Upper lobe of left lung (tissue), 4 donors: ENCODE measurements around the gene TXNDC2.

Experiments
- EP300 ChIP-seq, 4 donors: sonication (generic); formaldehyde crosslinking; IDR thresholded peaks; one replicate each; pipeline ENCODE4 v1.5.1; 2017; ENCODE audit warnings: antibody characterized with exemption in 4 of 4, control low read depth in 2 of 4
- POLR2AphosphoS5 ChIP-seq, 2 donors: sonication (generic); formaldehyde crosslinking; IDR thresholded peaks; one replicate each; pipeline ENCODE4 v1.5.1; 2017; ENCODE audit warnings: antibody characterized with exemption in 2 of 2
- TF ChIP-seq, protein P1 (sequence below), 6 experiments: fragments of 450-650 bp in 4 of 6; fragments of 200-600 bp in 2 of 6; sonication (generic) in 2 of 6; IDR thresholded peaks; one replicate each; pipeline ENCODE4 v1.5.1; 2016 to 2019; ENCODE audit warnings: antibody characterized with exemption in 6 of 6

DNA sequence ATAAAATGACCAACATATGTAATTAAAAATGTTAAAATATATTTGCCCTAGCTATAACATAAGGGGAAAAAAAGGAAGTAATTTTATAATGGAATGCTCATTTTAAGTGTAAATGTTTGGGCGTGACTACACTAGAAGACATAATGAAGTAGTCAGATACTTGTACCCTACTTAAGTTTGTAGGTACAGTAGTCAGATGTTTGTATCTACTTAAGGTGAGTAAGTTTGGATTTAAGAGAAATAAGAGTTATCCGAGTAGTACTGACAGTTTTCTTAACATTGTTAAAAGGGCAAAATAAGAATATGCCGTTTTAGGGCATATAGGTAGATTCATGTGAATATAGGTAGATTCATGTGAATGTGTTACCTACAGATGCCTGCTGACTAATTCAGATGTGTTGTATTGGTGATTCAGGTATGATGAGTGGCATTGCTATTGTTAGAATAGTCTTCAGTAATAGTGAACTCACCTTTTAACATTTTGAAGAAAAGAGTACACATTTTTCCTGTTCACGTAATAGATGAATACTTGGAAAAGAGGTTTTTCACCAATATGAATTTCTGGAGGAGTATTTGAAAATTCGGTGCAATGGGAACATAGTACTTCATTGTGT lies 43.0 kb downstream of the TXNDC2 start:
- TF ChIP-seq, protein P1, sequence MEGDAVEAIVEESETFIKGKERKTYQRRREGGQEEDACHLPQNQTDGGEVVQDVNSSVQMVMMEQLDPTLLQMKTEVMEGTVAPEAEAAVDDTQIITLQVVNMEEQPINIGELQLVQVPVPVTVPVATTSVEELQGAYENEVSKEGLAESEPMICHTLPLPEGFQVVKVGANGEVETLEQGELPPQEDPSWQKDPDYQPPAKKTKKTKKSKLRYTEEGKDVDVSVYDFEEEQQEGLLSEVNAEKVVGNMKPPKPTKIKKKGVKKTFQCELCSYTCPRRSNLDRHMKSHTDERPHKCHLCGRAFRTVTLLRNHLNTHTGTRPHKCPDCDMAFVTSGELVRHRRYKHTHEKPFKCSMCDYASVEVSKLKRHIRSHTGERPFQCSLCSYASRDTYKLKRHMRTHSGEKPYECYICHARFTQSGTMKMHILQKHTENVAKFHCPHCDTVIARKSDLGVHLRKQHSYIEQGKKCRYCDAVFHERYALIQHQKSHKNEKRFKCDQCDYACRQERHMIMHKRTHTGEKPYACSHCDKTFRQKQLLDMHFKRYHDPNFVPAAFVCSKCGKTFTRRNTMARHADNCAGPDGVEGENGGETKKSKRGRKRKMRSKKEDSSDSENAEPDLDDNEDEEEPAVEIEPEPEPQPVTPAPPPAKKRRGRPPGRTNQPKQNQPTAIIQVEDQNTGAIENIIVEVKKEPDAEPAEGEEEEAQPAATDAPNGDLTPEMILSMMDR (IDR thresholded peaks at IDR 0.05): no peak
- no peak for TF ChIP-seq EP300 (IDR thresholded peaks at IDR 0.05)
- no peak for TF ChIP-seq POLR2AphosphoS5 (IDR thresholded peaks at IDR 0.05)
